ENCODE data around the gene TMEM168.
"Not testable (repeated sequence)": the region's sequence is repeated elsewhere in the genome, so short reads cannot be mapped to it uniquely, and the experiment has no call there.

Gene TMEM168

DNA sequence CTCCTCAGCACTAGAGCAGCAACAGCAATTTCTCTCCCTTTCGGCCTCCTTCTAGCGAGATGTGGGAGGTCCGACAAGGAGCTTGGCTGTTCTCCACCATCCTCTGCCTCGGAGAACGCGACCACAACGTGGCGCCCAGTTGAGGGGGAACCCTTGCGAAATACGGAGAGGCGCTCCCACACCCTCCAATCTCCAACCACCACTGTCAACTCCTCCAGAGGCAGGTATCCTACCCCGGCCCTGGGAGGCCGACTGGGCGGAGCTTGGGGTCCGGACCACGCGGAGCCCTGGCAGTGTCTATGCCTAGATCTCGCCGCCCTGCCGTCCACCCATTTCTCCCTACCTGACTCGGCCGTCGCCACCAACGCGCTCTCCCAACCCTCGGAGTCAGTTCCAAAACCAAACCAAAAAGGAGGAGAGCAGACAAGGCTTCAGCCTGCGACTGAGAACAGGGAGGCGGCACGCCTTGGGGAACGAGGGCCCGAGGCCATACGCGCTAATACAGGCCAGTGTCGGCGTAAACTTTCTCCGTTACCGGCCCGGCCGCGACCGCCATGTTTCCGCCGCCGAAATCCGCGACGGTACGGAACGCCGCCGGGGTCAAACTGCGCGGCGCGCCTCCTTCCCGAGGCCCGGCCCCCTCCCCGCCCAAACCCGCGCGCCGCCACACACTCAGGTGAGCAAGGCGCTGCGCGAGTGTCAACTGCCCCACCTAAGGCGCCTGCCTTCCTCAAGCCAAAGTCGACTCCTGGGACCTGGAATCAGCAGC, at the start of gene TMEM168:
TMEM168 (minus strand) TSS at position 577 of the 769 bp plus-strand sequence. CDS start 5,568 bp downstream, outside the sequence.
- peak; percentile 78 for DNase-seq (ENCODE audit: low read depth)

GRCh38 chr7:112835928-112836327, 45.7 kb upstream of the TMEM168 start:
- not testable (repeated sequence) for DNase-seq (ENCODE audit: low read depth)

- DNase-seq (ENCODE audit: low read depth): no peak
These were observed 42.9 kb upstream of the TMEM168 start for GRCh38 chr7:112833082-112833481.

- no peak for DNase-seq (ENCODE audit: low read depth)
These were observed 40.6 kb upstream of the TMEM168 start for GRCh38 chr7:112830769-112831168.

- no peak for DNase-seq (ENCODE audit: low read depth)
These were observed 38.5 kb upstream of the TMEM168 start for GRCh38 chr7:112828696-112829095.

- no peak for DNase-seq (ENCODE audit: low read depth)
These were observed 31.2 kb upstream of the TMEM168 start for GRCh38 chr7:112821345-112821744.

- DNase-seq (ENCODE audit: low read depth): no peak
These were observed 29.3 kb upstream of the TMEM168 start for GRCh38 chr7:112819536-112819935.

DNA sequence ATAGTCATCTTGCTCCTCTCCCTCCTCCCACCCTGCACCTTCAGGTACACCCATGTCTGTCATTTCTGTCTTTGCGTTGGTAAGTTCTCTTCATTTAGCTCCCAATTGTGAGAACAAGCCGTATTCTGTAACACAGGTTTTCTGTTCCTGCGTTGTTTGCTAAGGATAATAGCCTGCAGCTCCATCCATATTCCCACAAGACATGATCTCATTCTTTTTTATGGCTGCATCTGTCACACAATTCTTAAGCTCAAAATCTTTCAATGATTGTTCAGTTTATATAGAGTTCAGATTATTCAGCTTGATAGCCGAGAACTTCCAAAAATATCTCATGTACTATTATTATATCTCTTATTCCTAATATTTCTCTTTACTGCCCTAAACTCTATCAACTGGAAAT, 16.0 kb upstream of the TMEM168 start:
- DNase-seq (ENCODE audit: low read depth): no peak

GRCh38 chr7:112802406-112802805, 12.2 kb upstream of the TMEM168 start:
- DNase-seq (ENCODE audit: low read depth): no peak

DNA sequence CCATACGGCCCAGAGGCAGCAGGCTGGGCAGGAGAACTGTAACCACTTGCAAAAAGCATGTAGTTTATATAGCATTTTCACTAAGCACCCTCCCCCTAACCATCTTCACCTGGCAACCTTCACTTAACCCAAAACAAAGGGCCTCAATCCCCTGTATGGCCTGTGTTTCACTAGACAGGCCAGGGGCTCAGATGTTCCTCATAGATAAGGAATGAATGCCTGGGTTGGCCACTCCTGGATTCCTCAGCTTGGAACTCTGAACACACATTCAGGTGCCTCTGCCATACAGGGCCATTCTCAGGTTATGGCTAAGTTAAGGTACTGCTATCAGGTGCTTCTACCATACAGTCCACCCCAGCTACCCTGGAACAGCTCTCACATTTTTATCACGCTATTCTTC, 10.3 kb upstream of the TMEM168 start:
- no peak for DNase-seq (ENCODE audit: low read depth)

DNA sequence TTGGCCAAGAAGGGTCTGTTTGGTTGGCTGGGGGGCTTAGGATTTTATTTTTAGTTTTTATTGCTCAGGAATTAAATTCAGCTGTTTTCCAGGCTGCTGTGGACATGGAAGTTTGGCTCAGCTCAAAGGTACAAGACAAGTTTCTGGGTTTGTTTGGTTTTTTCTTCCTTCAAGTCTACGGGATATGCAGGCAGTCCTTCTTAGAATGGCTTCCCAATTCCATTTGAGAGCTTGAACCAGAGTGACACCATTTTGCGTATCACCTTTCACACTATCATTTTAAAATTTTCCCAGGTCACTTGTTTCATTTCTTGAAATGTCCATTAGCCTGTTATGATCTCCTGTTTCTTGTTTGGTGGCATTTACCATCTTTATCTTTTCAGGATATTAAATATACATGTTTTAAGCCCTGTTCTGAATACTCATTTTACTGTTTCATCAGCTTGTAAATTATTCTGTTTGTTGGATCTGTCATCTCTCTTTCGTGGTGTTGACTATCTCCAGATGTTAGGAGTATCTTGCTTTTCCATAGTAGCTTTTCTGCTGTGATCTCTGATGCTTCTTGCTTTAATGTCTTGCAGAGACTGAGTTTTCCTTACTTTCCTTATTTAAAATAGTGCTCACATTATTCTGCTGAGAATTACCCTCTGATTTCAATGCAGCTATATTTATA, 9.4 kb upstream of the TMEM168 start:
- no peak for DNase-seq (ENCODE audit: low read depth)

DNA sequence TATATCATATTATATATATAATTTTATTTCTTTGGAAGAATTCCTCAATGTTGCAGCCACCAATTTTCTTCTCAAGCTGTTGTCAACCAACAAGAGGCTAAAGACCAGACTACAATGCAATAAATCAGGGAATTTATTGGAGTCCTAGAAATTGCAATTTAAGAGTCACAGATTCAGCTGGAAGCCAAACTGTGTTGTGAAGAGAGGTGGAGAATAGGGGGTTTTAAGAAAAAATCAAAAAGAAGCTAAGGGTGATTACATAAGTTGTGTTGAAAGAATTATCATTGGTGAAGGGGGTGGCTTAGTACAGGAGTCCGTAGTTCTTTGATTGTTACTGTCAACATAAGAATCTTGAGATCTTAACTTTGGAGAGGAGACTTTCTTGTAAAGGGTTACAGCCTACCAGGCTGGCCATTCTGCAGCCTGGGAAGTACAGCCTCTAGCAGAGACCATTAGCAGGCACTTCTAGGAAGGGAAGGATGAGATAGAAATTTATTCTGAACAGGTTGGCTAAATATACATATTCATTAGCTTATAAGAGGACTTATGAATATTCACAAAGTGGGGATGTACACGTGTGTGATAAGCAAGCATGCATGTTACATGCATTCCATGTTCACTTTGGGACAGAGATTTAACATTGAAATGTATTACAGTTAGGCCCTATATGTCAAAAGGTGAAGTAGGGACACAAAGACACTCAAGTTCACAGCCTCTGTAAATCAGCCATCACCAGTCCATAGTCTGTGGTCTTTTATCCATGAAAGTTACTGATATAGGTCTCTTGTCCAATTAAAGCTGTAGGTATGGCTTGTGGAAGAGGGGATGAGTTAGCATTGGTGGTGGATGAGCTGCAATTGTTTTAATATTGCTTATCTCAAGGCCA, 8.3 kb upstream of the TMEM168 start:
- DNase-seq (ENCODE audit: low read depth): no peak

DNA sequence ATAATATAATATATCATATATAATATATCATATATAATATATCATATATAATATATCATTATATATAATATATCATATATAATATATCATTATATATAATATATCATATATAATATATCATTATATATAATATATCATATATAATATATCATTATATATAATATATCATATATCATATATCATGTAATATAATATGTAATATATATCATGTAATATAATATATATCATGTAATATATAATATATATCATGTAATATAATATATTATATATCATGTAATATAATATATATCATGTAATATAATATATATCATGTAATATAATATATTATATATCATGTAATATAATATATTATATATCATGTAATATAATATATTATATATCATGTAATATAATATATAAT, 6.4 kb upstream of the TMEM168 start:
- DNase-seq (ENCODE audit: low read depth): not testable (repeated sequence)

DNA sequence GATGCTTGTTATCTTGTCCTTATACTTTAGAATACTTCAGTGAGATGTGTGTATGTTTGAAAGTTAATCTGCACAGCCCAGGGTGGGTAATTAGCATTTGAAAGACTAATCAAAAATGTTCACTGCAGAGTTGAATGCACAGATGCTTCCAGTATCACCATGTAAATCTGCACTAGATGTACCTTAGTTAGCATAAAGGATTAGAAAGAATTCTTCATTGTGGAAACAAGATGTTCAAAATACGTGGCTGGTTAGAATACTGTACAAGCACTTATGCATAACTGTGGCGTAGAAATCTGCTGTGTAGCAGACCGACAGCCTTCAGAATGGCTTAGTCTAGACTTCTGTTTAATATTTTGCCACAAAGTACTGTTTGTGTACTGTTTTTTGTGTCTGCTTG, 2.2 kb upstream of the TMEM168 start:
- DNase-seq (ENCODE audit: low read depth): no peak

DNA sequence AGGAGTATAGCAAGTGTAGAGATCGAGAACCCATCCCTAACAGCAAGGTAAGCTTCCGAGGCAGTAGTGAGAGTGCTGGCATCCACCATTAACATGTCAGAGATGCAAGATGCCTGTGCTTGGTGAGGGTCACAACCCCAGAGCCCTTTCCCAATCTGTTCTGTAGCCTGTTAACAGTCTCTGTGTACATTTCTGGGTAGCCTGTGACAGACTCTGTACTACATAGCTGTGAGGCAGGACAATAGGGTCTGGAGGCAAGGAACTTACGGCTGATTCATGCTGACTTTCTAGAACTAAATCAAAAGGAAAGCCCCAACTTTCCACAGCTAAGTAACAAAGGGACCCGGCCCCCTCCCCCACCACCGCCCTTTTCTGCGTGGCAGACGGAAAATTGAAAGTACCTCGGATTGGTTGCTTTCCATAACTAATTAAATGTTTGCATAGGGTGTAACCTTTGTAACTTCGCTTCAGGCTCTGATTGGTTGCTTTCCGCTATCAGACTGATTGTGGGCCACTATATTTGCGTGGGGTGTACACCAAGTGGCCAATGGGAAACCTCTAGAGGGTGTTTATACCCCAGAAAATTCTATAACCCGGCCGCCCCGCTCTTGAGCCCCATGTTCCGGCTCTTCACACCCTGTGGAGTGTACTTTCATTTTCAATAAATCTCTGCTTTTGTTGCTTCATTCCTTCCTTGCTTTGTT, 1.4 kb upstream of the TMEM168 start:
- no peak for DNase-seq (ENCODE audit: low read depth)

DNA sequence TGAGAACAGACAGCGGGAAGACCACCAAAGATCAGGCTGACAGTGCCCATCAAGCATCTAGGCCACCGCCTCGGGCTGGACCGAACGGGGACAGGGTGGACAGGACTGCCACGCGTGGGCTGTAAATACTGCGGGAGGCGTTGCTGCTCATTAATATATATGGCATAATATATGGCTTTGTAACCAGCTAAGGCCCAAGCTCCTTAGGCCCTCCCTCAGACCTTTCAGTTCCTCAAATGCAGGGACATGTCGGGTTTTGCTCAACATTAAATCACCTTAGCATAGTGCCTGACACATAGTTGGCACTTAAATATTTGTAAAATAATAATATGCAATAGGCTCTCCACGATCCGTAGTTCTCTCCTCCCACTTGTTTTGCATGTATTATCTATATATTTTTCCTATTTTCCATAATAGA, 402 bp upstream of the TMEM168 start:
- no peak for DNase-seq (ENCODE audit: low read depth)

- no peak for DNase-seq (ENCODE audit: low read depth)
These were observed 758 bp downstream of the TMEM168 start for GRCh38 chr7:112789453-112789816.

GRCh38 chr7:112788778-112789343, 1.3 kb downstream of the TMEM168 start:
- no peak for DNase-seq (ENCODE audit: low read depth)

DNA sequence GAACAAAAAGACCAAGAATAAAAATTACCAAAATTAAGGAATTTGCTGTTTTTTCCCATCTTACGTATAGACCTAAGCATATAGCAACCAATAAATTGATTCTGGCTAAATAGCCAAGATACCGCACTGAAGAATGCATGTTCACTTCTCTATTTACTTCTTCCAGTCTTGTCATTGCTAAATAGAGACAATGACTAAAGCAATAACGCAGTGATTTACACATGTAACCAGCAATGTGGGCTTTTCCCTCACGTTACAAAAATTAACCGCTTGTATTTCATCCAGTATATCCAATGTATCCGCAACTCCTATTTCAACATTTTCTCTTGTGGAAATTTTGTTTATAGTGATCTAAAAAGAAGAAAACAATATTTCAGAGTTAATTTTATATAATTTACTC, 5.6 kb downstream of the TMEM168 start:
- no peak for DNase-seq (ENCODE audit: low read depth)

- DNase-seq (ENCODE audit: low read depth): no peak
These were observed 7.7 kb downstream of the TMEM168 start for GRCh38 chr7:112782498-112782897.

DNA sequence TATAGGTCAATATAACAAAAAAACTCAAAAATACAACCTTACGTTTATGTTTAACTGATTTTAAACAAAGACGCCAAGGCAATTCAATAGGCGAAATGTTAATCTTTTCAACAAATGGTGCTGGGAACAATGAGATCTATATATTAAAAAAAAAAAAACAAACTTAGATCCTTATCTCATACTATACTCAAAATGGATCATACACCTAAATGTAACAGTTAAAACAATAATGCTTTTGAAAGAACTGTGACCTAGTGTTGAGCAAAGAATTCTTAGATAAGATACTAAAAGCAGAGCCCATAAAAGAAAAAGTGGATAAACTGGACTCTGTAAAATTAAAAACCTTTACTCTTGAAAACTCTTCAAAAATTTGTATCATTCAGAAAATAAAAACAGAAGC, 8.6 kb downstream of the TMEM168 start:
- no peak for DNase-seq (ENCODE audit: low read depth)

DNA sequence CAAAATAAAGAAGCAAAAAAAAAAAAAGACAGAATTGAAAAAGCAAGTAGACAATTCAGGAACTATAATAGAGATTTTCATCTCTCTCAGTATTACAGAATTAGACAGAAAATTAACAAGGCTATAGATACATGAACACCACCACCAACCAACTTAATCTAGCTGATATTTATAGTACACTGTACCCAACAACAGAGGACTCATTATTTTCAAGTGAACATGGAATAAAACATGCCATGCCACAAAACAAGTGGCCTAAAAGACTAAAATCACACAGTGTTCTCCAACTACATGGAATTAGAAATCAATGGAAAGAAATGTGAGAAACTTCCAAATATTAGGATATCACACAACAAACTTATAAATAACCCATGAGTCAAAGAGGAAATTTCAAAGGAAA, 9.1 kb downstream of the TMEM168 start:
- DNase-seq (ENCODE audit: low read depth): no peak

All from T-helper 22 cell (primary cell).